GM10266 (cell line): ENCODE data around the gene STARD13.
A peak's percentile ranks its signal among the peaks of the same experiment; 100 is the strongest.

Experiments
- DNase-seq: peaks from one replicate; pipeline ENCODE4 v3.0.0; 2012; ENCODE audit errors: extremely low spot score
- TF ChIP-seq, protein P1 (sequence below): IDR thresholded peaks from 2 replicates; pipeline ENCODE4 v1.5.1; 2012; ENCODE audit warnings: mild to moderate bottlenecking, low read depth; ENCODE audit not compliant: control insufficient read depth, insufficient read depth; ENCODE audit errors: missing control alignments

The STARD13 gene

DNA sequence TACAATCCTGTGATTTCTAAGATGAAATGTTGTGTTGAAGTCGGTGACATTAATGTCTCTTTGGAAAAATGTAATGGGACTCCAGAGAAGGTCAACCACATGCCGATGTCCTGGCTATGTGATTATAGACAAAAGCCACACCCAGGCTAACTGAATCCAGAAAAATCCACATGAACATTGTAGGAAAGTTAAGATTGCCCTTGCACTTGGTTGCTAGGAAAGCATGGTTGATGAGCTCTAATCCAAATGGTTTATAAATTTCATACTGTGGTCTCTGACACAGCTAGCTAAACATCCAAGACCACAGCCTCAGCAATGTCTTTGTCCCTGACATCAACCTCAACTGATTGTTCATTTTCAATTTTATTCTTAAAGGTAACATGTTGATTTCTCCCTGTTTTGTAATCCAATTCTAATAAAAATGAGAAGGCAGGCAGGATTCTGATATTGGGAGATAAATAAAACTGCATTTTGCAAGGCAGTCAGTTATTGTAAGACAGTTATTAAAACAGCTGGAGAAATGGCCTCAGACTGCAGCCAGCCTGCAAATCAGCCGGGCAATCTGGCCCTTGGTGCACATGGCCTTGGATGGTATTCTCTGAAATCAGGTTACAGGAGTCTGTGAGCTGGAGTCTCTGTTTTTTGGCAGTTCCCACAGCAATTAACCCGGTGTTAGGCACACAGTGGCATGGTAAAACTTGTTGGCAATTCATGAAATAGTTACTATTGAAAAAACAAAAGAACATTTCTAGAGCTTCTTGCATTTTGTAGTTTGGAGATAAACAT lies 93.9 kb downstream of the STARD13 start:
- TF ChIP-seq, protein P1, sequence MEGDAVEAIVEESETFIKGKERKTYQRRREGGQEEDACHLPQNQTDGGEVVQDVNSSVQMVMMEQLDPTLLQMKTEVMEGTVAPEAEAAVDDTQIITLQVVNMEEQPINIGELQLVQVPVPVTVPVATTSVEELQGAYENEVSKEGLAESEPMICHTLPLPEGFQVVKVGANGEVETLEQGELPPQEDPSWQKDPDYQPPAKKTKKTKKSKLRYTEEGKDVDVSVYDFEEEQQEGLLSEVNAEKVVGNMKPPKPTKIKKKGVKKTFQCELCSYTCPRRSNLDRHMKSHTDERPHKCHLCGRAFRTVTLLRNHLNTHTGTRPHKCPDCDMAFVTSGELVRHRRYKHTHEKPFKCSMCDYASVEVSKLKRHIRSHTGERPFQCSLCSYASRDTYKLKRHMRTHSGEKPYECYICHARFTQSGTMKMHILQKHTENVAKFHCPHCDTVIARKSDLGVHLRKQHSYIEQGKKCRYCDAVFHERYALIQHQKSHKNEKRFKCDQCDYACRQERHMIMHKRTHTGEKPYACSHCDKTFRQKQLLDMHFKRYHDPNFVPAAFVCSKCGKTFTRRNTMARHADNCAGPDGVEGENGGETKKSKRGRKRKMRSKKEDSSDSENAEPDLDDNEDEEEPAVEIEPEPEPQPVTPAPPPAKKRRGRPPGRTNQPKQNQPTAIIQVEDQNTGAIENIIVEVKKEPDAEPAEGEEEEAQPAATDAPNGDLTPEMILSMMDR, result no peak
- DNase-seq, result no peak

DNA sequence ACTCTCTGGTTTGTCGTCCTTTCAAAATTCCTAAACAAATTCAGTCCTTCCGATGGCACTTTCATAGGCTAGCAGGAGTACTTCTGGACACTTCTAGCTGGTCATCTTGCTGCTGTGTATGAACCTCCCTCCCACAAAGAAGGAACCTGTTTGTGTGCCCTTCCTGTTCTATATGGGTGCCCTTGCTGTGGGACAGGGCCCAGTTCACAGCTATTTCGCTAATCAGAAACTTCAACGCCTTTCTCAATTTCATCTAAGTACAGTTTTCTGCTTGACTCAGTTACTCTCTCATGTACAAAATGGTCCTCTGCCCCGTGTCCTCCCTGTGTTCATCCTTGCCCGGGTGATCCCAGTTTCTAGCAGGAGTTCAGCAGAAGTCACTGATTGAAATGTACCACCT lies 96.1 kb downstream of the STARD13 start:
- no peak for DNase-seq
- TF ChIP-seq, protein P1, result no peak

DNA sequence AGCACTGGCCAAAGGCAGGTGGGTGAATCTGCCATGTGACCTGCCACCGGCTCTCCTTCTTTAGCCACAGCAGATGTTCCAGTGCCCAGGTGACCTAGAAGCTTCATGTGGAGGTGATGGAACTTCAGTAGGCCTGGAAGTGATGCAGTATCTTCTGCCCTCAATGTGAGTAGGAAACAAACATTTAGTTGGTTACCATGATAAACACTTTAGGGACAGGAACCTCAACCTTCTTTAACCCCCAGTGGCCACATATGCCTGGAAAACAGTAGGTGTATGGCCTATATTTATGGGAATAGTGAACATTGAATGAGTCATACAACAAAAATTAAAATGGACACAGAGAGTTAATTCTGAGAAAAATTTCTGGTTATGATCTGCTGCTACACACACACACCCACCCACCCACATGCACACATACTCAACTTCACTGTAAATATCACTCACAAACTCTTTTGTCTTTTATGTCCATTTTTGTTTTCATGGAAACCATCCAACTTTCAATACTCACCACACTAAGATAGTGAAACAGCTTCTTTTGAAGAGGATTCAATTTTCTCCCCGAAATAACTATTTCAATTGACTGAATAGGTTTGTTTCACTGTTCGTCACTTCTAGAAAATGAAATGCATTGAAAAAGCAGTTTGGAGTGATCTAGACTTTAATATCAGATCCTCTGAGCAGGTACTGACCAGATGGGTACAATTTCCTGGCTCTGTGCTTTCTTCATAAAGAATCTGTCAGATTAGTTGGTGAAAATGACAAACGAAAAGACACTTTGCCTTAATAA lies 97.3 kb downstream of the STARD13 start:
- TF ChIP-seq, protein P1, result no peak
- peak; percentile 27 for DNase-seq

DNA sequence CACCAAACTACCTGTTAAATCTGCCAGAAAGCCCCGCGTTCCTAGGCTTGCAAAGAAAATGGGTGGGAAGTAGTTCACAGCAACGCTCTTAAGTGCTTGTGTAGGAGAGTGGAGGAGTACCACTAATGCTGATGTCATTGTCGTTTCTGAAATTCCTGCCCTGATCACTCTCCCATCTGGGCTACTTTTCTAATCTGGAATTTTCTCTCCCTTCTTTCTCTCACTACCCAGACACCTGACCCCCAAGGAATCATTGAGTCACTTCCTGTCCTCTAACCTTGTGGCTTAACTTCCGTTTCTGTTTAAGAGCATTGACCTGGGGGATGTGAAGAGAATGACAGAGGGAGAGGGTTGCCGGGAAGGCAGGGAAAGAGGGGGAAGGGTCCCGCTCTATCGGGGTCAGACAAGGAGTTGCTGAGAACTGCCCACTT lies 98.7 kb downstream of the STARD13 start:
- TF ChIP-seq, protein P1, result no peak
- DNase-seq, result no peak

DNA sequence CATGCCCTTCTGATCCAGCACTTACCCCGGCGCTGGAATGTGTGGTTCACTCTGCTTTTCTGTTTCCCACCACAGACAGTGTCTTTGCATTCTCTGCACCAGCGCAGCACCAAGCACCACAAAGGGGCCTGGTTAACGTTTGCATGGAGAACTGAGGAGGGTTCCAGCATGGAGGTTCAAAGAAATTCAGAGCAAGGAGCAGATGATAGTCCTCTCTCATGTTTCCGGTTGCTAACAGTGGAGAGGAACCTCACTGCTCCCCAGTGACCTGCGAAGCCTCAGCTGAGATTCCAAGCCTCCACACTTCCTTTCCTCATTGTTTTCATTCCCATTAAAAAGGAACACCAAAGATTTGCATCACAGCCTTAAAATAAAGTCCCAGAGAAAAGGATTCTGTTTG lies 99.7 kb downstream of the STARD13 start:
- TF ChIP-seq, protein P1, result no peak
- no peak for DNase-seq

DNA sequence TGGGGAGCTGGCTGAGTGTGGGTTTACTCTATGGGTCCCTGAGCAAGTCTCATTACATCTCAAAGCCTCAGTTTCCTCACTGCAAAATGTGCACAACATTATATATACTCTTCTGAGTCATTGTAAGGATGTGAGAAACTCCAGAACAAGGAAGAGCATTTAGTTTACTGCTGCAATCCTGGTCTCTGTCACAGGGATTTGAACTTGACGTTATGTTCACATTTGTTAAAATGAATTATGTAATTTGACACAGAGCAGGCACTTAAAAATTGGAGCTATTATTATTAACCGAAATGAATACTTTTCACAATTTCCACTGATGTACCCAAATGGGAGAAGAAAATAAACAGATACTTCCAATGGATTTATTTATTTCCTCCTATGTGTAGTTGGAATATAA lies 101.0 kb downstream of the STARD13 start:
- no peak for DNase-seq

More for the DNA sequence above, 101.0 kb downstream of the STARD13 start:
- TF ChIP-seq, protein P1, result no peak
